HepG2 (cell line): Measurements from ENCODE around the gene MT1F. TPM values are rescaled to one million over a fixed set of nuclear protein-coding genes. Genes with fewer than 3 reads are reported as not detected.

ENCODE experiments used
- BCL6 ChIP-seq: IDR thresholded peaks from 2 replicates; pipeline ENCODE4 v1.6.1; 2016; ENCODE audit warnings: missing genetic modification reagents, missing compliant biosample characterization
- CC2D1A ChIP-seq: sonication (generic); formaldehyde crosslinking; IDR thresholded peaks from 2 replicates; pipeline ENCODE4 v1.8.1; 2023; ENCODE audit warnings: mild to moderate bottlenecking, missing genetic modification reagents
- EHMT2 ChIP-seq: fragments of 200-600 bp; sonication (generic); IDR thresholded peaks from 2 replicates; pipeline ENCODE4 v1.7.0; 2017; ENCODE audit warnings: antibody characterized with exemption, low read depth, low read length, borderline replicate concordance
- ERF ChIP-seq: IDR thresholded peaks from 2 replicates; pipeline ENCODE4 v1.6.1; 2018; ENCODE audit warnings: missing biosample characterization, missing genetic modification reagents
- GATA4 ChIP-seq: sonication (generic); IDR thresholded peaks from 2 replicates; pipeline ENCODE4 v1.6.1; 2016; ENCODE audit warnings: antibody characterized with exemption, low read depth, borderline replicate concordance
- JDP2 ChIP-seq: sonication (generic); formaldehyde crosslinking; IDR thresholded peaks from 2 replicates; pipeline ENCODE4 v1.8.1; 2022; ENCODE audit warnings: missing genetic modification reagents, borderline replicate concordance
- NFE2 ChIP-seq: sonication (generic); formaldehyde crosslinking; IDR thresholded peaks from 2 replicates; pipeline ENCODE4 v1.4.0; 2020; ENCODE audit warnings: missing genetic modification reagents
- PAWR ChIP-seq: sonication (generic); formaldehyde crosslinking; IDR thresholded peaks from 2 replicates; pipeline ENCODE4 v1.4.0; 2020; ENCODE audit warnings: missing genetic modification reagents, mild to moderate bottlenecking, borderline replicate concordance
- PHF21A ChIP-seq: sonication (generic); formaldehyde crosslinking; IDR thresholded peaks from 2 replicates; pipeline ENCODE4 v1.5.0; 2020; ENCODE audit warnings: mild to moderate bottlenecking, missing genetic modification reagents
- SP4 ChIP-seq: sonication (generic); formaldehyde crosslinking; IDR thresholded peaks from 2 replicates; pipeline ENCODE4 v1.8.1; 2023; ENCODE audit warnings: mild to moderate bottlenecking, missing genetic modification reagents
- TAF15 ChIP-seq: fragments of 200-400 bp; formaldehyde crosslinking; IDR thresholded peaks from one replicate; pipeline ENCODE4 v1.6.1; 2018; ENCODE audit warnings: mild to moderate bottlenecking, low read depth, low read length; ENCODE audit not compliant: poor library complexity, severe bottlenecking
- THAP11 ChIP-seq: IDR thresholded peaks from 2 replicates; pipeline ENCODE4 v1.6.1; 2016; ENCODE audit warnings: missing biosample characterization, missing genetic modification reagents
- TP53 ChIP-seq: sonication (generic); formaldehyde crosslinking; conservative IDR thresholded peaks from 2 replicates; pipeline ENCODE4 v1.4.0; 2020; ENCODE audit warnings: missing genetic modification reagents
- ZNF331 ChIP-seq: sonication (generic); formaldehyde crosslinking; IDR thresholded peaks from 2 replicates; pipeline ENCODE4 v1.4.0; 2020; ENCODE audit warnings: missing genetic modification reagents
- ZNF354B ChIP-seq: sonication (generic); formaldehyde crosslinking; IDR thresholded peaks from 2 replicates; pipeline ENCODE4 v1.8.0; 2022; ENCODE audit warnings: mild to moderate bottlenecking, missing genetic modification reagents
- ZNF570 ChIP-seq: sonication (generic); formaldehyde crosslinking; IDR thresholded peaks from 2 replicates; pipeline ENCODE4 v1.4.0; 2020; ENCODE audit warnings: mild to moderate bottlenecking, missing genetic modification reagents, borderline replicate concordance
- ZNF7 ChIP-seq: IDR thresholded peaks from 2 replicates; pipeline ENCODE4 v1.6.1; 2016; ENCODE audit warnings: missing biosample characterization, missing genetic modification reagents
- polyA plus RNA-seq, 8 experiments: library from polyadenylated mRNA; depleted of rRNA in 3 of 8; stranded (reverse) in 7 of 8; unstranded in 1 of 8; fragments of >200 nt; fragmentation: Illumina TruSeq in 4 of 8; extraction: Trizol in 4 of 8; gene quantifications; 2 replicates each; pipeline versions ENCODE4 v1.2.1 to v1.2.3, GENCODE V29; 2011 to 2016; ENCODE audit warnings: low read depth in 4 of 8, missing spikeins in 1 of 8, mixed read lengths in 1 of 8; ENCODE audit not compliant: insufficient read depth in 1 of 8
- total RNA-seq, 5 experiments: library from RNA; depleted of rRNA; stranded (reverse); fragments of >200 nt; fragmentation: Illumina TruSeq; extraction: Trizol; gene quantifications; 2 replicates each; pipeline ENCODE4 v1.2.3, GENCODE V29; 2016; ENCODE audit warnings: low read depth in 1 of 5
- TF ChIP-seq, protein P1 (sequence below): sonication (generic); formaldehyde crosslinking; IDR thresholded peaks from 2 replicates; pipeline ENCODE4 v1.5.0; 2020; ENCODE audit warnings: mild to moderate bottlenecking, missing genetic modification reagents
- TF ChIP-seq, protein P2 (sequence below): sonication (generic); formaldehyde crosslinking; IDR thresholded peaks from 2 replicates; pipeline ENCODE4 v1.4.0; 2020; ENCODE audit warnings: missing genetic modification reagents, borderline replicate concordance
- TF ChIP-seq, protein P3 (sequence below): sonication (generic); formaldehyde crosslinking; IDR thresholded peaks from 2 replicates; pipeline ENCODE4 v1.4.0; 2020; ENCODE audit warnings: missing genetic modification reagents
- TF ChIP-seq, protein P4 (sequence below): sonication (generic); formaldehyde crosslinking; IDR thresholded peaks from 2 replicates; pipeline ENCODE4 v1.8.0; 2022; ENCODE audit warnings: mild to moderate bottlenecking, missing genetic modification reagents, moderate library complexity

The MT1F gene
- total and polyA plus RNA-seq, 2 of the 13 experiments (the other 11 are each of a cell fraction or from before 2014, with no cell fraction given): 1.9 to 169 TPM

DNA sequence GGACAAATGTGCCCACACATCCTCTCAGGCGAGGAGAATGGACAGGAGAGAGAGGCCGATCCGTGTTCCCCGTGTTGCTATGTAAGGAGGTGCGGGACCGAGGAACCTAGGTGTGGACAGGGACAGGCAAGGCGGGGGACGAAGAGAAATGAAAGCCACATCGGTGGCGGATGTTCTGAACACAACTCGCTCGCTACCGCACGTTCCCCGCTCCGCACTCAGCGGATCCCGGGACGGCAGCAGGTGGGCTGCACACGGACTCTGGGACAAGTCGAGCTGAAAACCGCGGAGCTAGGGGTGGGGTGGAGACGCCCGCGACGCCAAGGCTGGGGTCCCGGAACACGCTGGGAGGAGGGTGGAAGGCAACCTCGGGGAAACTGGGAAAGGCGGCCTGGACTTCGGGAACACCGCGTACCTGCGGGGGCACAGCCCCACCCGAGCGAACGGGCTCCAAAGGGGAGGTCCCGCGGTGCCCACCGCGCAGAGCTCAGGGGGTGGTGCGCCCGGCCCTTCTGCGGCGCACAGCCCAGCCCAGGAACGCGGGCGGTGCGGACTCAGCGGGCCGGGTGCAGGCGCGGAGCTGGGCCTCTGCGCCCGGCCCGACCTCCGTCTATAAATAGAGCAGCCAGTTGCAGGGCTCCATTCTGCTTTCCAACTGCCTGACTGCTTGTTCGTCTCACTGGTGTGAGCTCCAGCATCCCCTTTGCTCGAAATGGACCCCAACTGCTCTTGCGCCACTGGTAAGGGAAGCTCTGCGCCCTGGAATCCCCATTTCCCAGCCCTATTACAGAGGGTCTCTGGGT is 32.4 kb upstream of the MT1F start, which contains the start of gene MT1E (continued):
- TF ChIP-seq, protein P1, sequence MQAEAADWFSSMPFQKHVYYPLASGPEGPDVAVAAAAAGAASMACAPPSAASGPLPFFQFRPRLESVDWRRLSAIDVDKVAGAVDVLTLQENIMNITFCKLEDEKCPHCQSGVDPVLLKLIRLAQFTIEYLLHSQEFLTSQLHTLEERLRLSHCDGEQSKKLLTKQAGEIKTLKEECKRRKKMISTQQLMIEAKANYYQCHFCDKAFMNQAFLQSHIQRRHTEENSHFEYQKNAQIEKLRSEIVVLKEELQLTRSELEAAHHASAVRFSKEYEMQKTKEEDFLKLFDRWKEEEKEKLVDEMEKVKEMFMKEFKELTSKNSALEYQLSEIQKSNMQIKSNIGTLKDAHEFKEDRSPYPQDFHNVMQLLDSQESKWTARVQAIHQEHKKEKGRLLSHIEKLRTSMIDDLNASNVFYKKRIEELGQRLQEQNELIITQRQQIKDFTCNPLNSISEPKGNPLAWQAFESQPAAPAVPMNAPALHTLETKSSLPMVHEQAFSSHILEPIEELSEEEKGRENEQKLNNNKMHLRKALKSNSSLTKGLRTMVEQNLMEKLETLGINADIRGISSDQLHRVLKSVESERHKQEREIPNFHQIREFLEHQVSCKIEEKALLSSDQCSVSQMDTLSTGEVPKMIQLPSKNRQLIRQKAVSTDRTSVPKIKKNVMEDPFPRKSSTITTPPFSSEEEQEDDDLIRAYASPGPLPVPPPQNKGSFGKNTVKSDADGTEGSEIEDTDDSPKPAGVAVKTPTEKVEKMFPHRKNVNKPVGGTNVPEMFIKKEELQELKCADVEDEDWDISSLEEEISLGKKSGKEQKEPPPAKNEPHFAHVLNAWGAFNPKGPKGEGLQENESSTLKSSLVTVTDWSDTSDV: no peak; the same call in 1 of the 2 replicates
- TF ChIP-seq SP4 (CRISPR knock-in tag): peak; percentile 54; the same call in 1 of the 2 replicates
- peak; percentile 41; the same call in 1 of the 2 replicates for TF ChIP-seq PHF21A
- TF ChIP-seq TAF15: no peak
- no peak for TF ChIP-seq ZNF331 (CRISPR knock-in tag)
- TF ChIP-seq BCL6: no peak
- TF ChIP-seq NFE2: no peak
- TF ChIP-seq PAWR (CRISPR knock-in tag): no peak
- TF ChIP-seq ERF (CRISPR knock-in tag): peak; percentile 43; the same call in 1 of the 2 replicates
- TF ChIP-seq, protein P2, sequence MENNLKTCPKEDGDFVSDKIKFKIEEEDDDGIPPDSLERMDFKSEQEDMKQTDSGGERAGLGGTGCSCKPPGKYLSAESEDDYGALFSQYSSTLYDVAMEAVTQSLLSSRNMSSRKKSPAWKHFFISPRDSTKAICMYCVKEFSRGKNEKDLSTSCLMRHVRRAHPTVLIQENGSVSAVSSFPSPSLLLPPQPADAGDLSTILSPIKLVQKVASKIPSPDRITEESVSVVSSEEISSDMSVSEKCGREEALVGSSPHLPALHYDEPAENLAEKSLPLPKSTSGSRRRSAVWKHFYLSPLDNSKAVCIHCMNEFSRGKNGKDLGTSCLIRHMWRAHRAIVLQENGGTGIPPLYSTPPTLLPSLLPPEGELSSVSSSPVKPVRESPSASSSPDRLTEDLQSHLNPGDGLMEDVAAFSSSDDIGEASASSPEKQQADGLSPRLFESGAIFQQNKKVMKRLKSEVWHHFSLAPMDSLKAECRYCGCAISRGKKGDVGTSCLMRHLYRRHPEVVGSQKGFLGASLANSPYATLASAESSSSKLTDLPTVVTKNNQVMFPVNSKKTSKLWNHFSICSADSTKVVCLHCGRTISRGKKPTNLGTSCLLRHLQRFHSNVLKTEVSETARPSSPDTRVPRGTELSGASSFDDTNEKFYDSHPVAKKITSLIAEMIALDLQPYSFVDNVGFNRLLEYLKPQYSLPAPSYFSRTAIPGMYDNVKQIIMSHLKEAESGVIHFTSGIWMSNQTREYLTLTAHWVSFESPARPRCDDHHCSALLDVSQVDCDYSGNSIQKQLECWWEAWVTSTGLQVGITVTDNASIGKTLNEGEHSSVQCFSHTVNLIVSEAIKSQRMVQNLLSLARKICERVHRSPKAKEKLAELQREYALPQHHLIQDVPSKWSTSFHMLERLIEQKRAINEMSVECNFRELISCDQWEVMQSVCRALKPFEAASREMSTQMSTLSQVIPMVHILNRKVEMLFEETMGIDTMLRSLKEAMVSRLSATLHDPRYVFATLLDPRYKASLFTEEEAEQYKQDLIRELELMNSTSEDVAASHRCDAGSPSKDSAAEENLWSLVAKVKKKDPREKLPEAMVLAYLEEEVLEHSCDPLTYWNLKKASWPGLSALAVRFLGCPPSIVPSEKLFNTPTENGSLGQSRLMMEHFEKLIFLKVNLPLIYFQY (CRISPR knock-in tag): peak; percentile 42
- TF ChIP-seq TP53 (CRISPR knock-in tag): no peak
- TF ChIP-seq ZNF354B: 0 out of 2 replicates have a peak, but pooled peaks have one; percentile 64
- TF ChIP-seq EHMT2: no peak
- TF ChIP-seq ZNF7: peak; percentile 69; the same call in 1 of the 2 replicates
- TF ChIP-seq JDP2: no peak
- TF ChIP-seq THAP11: no peak
- TF ChIP-seq ZNF570 (CRISPR knock-in tag): no peak
- peak; percentile 66 for TF ChIP-seq GATA4
- TF ChIP-seq, protein P3, sequence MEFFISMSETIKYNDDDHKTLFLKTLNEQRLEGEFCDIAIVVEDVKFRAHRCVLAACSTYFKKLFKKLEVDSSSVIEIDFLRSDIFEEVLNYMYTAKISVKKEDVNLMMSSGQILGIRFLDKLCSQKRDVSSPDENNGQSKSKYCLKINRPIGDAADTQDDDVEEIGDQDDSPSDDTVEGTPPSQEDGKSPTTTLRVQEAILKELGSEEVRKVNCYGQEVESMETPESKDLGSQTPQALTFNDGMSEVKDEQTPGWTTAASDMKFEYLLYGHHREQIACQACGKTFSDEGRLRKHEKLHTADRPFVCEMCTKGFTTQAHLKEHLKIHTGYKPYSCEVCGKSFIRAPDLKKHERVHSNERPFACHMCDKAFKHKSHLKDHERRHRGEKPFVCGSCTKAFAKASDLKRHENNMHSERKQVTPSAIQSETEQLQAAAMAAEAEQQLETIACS (CRISPR knock-in tag): no peak
- TF ChIP-seq, protein P4, sequence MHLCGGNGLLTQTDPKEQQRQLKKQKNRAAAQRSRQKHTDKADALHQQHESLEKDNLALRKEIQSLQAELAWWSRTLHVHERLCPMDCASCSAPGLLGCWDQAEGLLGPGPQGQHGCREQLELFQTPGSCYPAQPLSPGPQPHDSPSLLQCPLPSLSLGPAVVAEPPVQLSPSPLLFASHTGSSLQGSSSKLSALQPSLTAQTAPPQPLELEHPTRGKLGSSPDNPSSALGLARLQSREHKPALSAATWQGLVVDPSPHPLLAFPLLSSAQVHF (CRISPR knock-in tag): no peak
- no peak for TF ChIP-seq CC2D1A
